Right atrium auricular region (tissue), 2 donors: ENCODE data around the gene SVBP. TPM values are rescaled to one million over a fixed set of nuclear protein-coding genes. Genes with fewer than 3 reads are reported as not detected.
"Not testable (repeated sequence)": the region's sequence is repeated elsewhere in the genome, so short reads cannot be mapped to it uniquely, and the experiment has no call there.

Source experiments
- DNase-seq: peaks from one replicate; pipeline ENCODE4 v3.0.0-alpha.2; 2019; ENCODE audit warnings: low spot score
- H3K27ac ChIP-seq, 2 donors: fragments of 200-600 bp; sonication (generic); 1 replicate in 1 of 2; 2 replicates in 1 of 2; pipeline ENCODE4 v1.5.1; 2016 to 2019
- H3K27me3 ChIP-seq, 2 donors: fragments of 200-600 bp; sonication (generic); one replicate each; pipeline versions ENCODE4 v1.5.1 to v1.6.0; 2017 to 2019
- H3K36me3 ChIP-seq: fragments of 200-600 bp; sonication (generic); one replicate; pipeline ENCODE4 v1.5.1; 2016
- H3K4me1 ChIP-seq, 2 donors: fragments of 200-600 bp; sonication (generic); one replicate each; pipeline versions ENCODE4 v1.5.1 to v1.6.0; 2017 to 2019
- H3K4me3 ChIP-seq, 2 donors: fragments of 200-600 bp; sonication (generic); 1 replicate in 1 of 2; 2 replicates in 1 of 2; pipeline ENCODE4 v1.5.1; 2017 to 2019; ENCODE audit warnings: mild to moderate bottlenecking in 1 of 2, moderate library complexity in 1 of 2
- H3K9me3 ChIP-seq, 2 donors: fragments of 200-600 bp; sonication (generic); one replicate each; pipeline ENCODE4 v1.5.1; 2019
- total RNA-seq, 2 donors: library from RNA; depleted of rRNA; stranded (reverse); fragments of >200 nt; gene quantifications; one replicate each; pipeline ENCODE4 v1.1.0, GENCODE V29; 2016
- TF ChIP-seq, protein P1 (sequence below), 2 donors: fragments of 200-600 bp; sonication (generic); IDR thresholded peaks; one replicate each; pipeline ENCODE4 v1.5.1; 2019; ENCODE audit warnings: antibody characterized with exemption in 2 of 2

The SVBP gene
- total RNA-seq, 2 donors from 2014 or later, result 14.5 to 22.1 TPM

DNA sequence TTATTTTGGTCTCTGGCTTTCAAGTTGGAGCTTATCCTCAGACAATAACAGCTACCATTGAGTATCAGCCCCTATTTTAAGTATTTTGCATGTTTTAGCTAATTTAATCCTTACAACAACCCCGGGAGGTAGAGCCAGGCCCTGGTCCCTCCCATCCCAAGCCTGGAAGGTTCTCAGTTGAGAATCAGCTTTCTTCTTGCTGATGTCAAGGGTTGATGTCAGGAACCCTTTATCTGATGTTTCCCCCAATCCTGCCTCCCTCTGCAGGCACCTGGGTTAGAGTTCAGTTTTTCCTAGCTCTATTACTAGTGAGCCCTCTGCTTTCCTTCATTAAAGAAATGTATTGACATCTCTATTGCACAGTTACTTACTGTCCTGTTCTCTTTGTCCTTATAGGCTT is 3.6 kb upstream of the SVBP start:
- H3K27me3 ChIP-seq, result no peaks in the 10 kb centered on the region
- no peaks in the 10 kb centered on the region for H3K36me3 ChIP-seq
- H3K4me1 ChIP-seq, result peaks cover 0 to 21% of the 10 kb centered on the region in 2 donors
- no peak overlapping the region for H3K4me3 ChIP-seq
- TF ChIP-seq, protein P1, sequence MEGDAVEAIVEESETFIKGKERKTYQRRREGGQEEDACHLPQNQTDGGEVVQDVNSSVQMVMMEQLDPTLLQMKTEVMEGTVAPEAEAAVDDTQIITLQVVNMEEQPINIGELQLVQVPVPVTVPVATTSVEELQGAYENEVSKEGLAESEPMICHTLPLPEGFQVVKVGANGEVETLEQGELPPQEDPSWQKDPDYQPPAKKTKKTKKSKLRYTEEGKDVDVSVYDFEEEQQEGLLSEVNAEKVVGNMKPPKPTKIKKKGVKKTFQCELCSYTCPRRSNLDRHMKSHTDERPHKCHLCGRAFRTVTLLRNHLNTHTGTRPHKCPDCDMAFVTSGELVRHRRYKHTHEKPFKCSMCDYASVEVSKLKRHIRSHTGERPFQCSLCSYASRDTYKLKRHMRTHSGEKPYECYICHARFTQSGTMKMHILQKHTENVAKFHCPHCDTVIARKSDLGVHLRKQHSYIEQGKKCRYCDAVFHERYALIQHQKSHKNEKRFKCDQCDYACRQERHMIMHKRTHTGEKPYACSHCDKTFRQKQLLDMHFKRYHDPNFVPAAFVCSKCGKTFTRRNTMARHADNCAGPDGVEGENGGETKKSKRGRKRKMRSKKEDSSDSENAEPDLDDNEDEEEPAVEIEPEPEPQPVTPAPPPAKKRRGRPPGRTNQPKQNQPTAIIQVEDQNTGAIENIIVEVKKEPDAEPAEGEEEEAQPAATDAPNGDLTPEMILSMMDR (IDR thresholded peaks at IDR 0.05), result no peak
- no peak overlapping the region for H3K27ac ChIP-seq
- no peaks in the 10 kb centered on the region for H3K9me3 ChIP-seq
- DNase-seq, result no peak

GRCh38 chr1:42817976-42818375 is 779 bp upstream of the SVBP start:
- DNase-seq, result no peak
- Histone ChIP-seq H3K4me1 (peaks cover 0 to 26% of the 10 kb centered on the region in 2 donors), H3K36me3 (no peaks in the 10 kb centered on the region), H3K9me3 (no peaks in the 10 kb centered on the region), H3K4me3 (no peak overlapping the region), H3K27me3 (no peaks in the 10 kb centered on the region), H3K27ac (no peak overlapping the region)
- TF ChIP-seq, protein P1 (IDR thresholded peaks at IDR 0.05), result no peak

DNA sequence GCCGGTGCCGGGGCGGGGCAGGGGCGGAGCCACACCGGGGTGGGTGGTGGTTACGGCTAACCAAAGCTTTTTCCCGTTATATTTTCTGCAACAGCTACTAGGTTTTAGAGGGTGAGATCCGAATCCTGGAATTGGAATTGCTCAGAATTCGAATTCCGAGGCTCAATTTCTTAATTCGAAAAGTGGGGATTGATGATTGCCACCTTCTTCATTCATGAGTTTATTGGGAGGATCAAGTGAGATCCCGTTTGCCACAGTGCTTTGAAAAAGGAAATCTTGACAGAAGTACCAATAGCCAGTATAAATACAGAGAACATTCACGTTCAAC is 207 bp upstream of the SVBP start:
- no peak for DNase-seq
- no peaks in the 10 kb centered on the region for H3K9me3 ChIP-seq
- TF ChIP-seq, protein P1 (IDR thresholded peaks at IDR 0.05), result no peak
- peak overlapping the region; percentile 72 to 90 for H3K4me3 ChIP-seq
- no peaks in the 10 kb centered on the region for H3K36me3 ChIP-seq
- H3K27me3 ChIP-seq, result no peaks in the 10 kb centered on the region
- peaks cover 0 to 25% of the 10 kb centered on the region in 2 donors for H3K4me1 ChIP-seq
- peak overlapping the region; percentile 97 to 99 for H3K27ac ChIP-seq

DNA sequence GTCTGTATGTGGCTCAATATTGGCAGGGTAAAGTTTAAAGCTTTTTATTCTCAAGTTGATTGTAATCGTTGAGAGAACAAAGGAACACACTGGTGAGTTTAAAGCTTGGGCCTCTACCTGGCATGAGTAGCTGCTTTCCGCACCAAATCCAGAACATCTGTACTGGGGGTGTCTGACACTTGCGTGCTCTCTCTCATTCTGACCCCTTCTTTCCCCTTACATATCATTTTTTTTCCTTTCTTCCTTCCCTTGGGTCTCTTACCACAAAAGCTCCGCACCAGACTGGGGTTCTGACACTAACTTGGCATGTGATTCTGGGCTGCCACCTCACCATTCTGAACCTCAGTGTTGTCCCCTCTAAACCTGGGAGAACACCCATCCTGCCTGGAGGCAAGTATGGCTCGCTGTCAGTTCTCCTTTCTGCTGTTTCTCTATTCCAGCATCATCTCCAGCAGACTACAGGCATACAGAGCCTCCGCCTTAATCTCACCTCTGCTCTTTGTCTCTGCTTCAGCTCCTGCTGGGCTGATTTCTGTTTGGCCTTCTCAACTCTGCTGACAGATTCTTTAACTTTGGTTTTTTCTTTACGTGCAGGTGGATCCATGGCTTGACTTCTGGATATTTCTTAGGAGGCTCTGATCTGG is 1.1 kb downstream of the SVBP start:
- H3K4me3 ChIP-seq, result peak overlapping the region; percentile 72 to 90
- H3K36me3 ChIP-seq, result no peaks in the 10 kb centered on the region
- H3K27me3 ChIP-seq, result no peaks in the 10 kb centered on the region
- peaks cover 0 to 21% of the 10 kb centered on the region in 2 donors for H3K4me1 ChIP-seq
- H3K9me3 ChIP-seq, result no peaks in the 10 kb centered on the region
- no peak for DNase-seq
- peak overlapping the region; percentile 97 to 99 for H3K27ac ChIP-seq
- TF ChIP-seq, protein P1 (IDR thresholded peaks at IDR 0.05), result no peak

- not testable (repeated sequence) for DNase-seq, H3K36me3 ChIP-seq
Observed at GRCh38 chr1:42814815-42815214, 2.4 kb downstream of the SVBP start.

GRCh38 chr1:42807056-42807668 is 10.0 kb downstream of the SVBP start:
- Histone ChIP-seq H3K9me3 (no peaks in the 10 kb centered on the region), H3K27ac (no peak overlapping the region), H3K4me1 (no peaks in the 10 kb centered on the region), H3K36me3 (peaks cover 5% of the 10 kb centered on the region), H3K4me3 (no peak overlapping the region), H3K27me3 (no peaks in the 10 kb centered on the region)
- TF ChIP-seq, protein P1 (IDR thresholded peaks at IDR 0.05), result no peak
- DNase-seq, result no peak

More at GRCh38 chr1:42814815-42815214, 2.4 kb downstream of the SVBP start:
- not testable (repeated sequence) for H3K4me3 ChIP-seq, H3K27me3 ChIP-seq, H3K27ac ChIP-seq, H3K9me3 ChIP-seq
- H3K4me1 ChIP-seq, result peaks cover 0 to 21% of the 10 kb centered on the region in 2 donors
